Activated CD4-positive, alpha-beta T cell treated with anti-CD3 and anti-CD28 coated beads, Interleukin-2, amount 50 U/mL, for 24 hours (primary cell): ENCODE data around the gene PHKB.
"Not testable (repeated sequence)": the region's sequence is repeated elsewhere in the genome, so short reads cannot be mapped to it uniquely, and the experiment has no call there.

Source experiments
- DNase-seq, 2 donors: peaks; one replicate each; pipeline ENCODE4 v3.0.0-alpha.2; 2020; ENCODE audit warnings: low read depth in 1 of 2, low spot score in 1 of 2

PHKB gene

GRCh38 chr16:47672475-47672874 is 211.3 kb downstream of the PHKB start:
- no peak for DNase-seq

- no peak for DNase-seq
Observed at GRCh38 chr16:47676635-47677177, 215.6 kb downstream of the PHKB start.

GRCh38 chr16:47681571-47681970 is 220.4 kb downstream of the PHKB start:
- not testable (repeated sequence) for DNase-seq

GRCh38 chr16:47687694-47688093 is 226.6 kb downstream of the PHKB start:
- DNase-seq = no peak

- no peak for DNase-seq
Observed at GRCh38 chr16:47693226-47693625, 232.1 kb downstream of the PHKB start.

GRCh38 chr16:47694543-47694942 is 233.4 kb downstream of the PHKB start:
- DNase-seq = no peak

- no peak for DNase-seq
Observed at GRCh38 chr16:47695756-47696155, 234.6 kb downstream of the PHKB start.

- no peak for DNase-seq
Observed at GRCh38 chr16:47697826-47698225, 236.7 kb downstream of the PHKB start.

GRCh38 chr16:47699106-47699505 is 238.0 kb downstream of the PHKB start:
- no peak for DNase-seq

- no peak for DNase-seq
Observed at GRCh38 chr16:47700857-47701587, 239.9 kb downstream of the PHKB start.

GRCh38 chr16:47705266-47705665 is 244.1 kb downstream of the PHKB start:
- DNase-seq = no peak

- no peak for DNase-seq
Observed at GRCh38 chr16:47711809-47712208, 250.7 kb downstream of the PHKB start.

- no peak for DNase-seq
Observed at GRCh38 chr16:47712276-47713224, 251.4 kb downstream of the PHKB start.

GRCh38 chr16:47713225-47713595 is 252.1 kb downstream of the PHKB start:
- DNase-seq = no peak

GRCh38 chr16:47715442-47716083 is 254.4 kb downstream of the PHKB start:
- no peak for DNase-seq

GRCh38 chr16:47716571-47716970 is 255.4 kb downstream of the PHKB start:
- no peak for DNase-seq

GRCh38 chr16:47719713-47720112 is 258.6 kb downstream of the PHKB start:
- DNase-seq = no peak

- no peak for DNase-seq
Observed at GRCh38 chr16:47721006-47721637, 260.0 kb downstream of the PHKB start.

GRCh38 chr16:47722046-47722445 is 260.9 kb downstream of the PHKB start:
- no peak for DNase-seq

GRCh38 chr16:47724115-47724785 is 263.1 kb downstream of the PHKB start:
- no peak for DNase-seq
